Astrocyte of the hippocampus (primary cell): Measurements from ENCODE around the gene ZNF148.

Experiments used
- DNase-seq: peaks from one replicate; pipeline ENCODE4 v3.0.0; 2011; ENCODE audit warnings: low read depth, low spot score

ZNF148 gene

GRCh38 chr3:125331243-125331642 lies 43.9 kb downstream of the ZNF148 start:
- DNase-seq, result peak; percentile 39

- DNase-seq, result no peak
Measured at GRCh38 chr3:125326957-125327356, 48.2 kb downstream of the ZNF148 start.

DNA sequence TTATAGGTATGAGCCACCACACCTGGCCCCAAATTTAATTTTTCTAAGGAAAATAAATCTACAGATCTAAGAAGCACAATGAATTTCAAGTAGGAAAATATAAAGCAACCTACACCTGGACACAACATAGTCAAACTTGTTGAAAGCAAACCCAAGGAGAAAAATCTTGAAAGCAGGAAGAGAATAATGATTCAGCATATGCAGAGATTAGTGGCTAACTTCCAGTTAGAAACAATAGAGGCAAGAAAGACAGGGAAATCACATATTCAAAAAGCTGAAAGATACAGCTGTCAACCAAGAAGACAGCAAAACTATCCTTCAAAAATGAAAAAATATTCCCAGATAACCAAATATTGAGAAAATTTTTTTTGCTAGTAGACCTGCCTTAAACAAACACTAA lies 49.4 kb downstream of the ZNF148 start:
- DNase-seq, result no peak

DNA sequence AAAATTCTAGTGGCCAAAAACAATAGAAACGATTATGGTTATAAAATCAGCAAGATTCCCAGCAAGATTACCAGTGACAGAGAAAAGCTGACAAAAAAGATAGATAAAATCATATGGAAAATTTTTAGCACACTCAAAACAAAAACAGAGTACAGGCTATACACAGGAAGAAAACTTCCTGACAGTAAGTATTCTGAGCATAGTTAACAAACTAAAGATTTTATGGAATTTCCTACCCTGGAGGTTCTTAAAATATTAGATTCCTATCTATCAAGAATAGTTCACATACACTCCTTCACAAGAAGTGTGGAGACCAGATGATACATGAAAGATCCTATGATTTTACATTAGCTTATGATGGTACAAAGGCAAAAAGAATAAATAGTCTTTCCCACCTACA lies 50.8 kb downstream of the ZNF148 start:
- DNase-seq, result no peak

- no peak for DNase-seq
Measured at GRCh38 chr3:125322917-125323316, 52.2 kb downstream of the ZNF148 start.

GRCh38 chr3:125322166-125322565 lies 53.0 kb downstream of the ZNF148 start:
- peak; percentile 35 for DNase-seq

DNA sequence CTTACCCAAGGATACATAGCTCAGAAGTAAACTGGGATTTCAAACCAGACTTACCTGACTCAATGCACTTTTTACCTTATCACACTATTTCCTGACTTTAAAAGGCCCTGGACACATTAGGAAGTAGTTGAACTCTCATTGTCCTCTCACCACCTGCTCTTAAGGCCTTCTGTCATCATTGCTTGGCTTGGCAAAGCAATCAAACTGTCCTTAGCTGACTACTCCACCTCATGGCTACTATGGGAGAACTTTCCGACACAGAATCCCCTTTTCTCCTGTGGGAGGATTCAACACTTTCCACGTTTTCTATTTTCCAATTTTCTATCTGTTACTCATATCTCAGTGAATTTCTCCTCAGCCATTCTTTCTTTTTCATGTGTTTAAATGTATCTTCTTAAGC lies 55.4 kb downstream of the ZNF148 start:
- DNase-seq, result no peak

DNA sequence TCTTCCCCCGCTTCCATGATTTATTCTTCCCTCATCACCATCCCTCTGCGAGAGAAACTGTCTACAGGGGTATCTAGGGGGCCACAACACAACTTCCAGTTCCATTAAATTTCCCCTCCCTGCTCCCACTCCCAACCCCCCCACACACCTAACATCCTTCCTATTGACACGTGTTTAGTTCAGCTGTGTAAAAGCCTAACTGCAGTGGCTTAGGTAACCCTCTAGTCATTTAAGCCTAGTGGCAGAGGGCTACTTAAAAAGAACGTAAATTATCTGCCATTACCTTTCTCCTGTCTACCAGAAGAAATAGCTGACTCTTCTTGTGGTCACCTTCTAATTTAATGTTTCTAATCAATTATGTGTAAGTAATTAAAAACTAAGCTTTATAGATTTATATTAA lies 56.3 kb downstream of the ZNF148 start:
- DNase-seq, result no peak

GRCh38 chr3:125318167-125318865 lies 56.8 kb downstream of the ZNF148 start:
- no peak for DNase-seq

- DNase-seq, result no peak
Measured at GRCh38 chr3:125317761-125318160, 57.4 kb downstream of the ZNF148 start.

- DNase-seq, result no peak
Measured at GRCh38 chr3:125316949-125317348, 58.2 kb downstream of the ZNF148 start.

DNA sequence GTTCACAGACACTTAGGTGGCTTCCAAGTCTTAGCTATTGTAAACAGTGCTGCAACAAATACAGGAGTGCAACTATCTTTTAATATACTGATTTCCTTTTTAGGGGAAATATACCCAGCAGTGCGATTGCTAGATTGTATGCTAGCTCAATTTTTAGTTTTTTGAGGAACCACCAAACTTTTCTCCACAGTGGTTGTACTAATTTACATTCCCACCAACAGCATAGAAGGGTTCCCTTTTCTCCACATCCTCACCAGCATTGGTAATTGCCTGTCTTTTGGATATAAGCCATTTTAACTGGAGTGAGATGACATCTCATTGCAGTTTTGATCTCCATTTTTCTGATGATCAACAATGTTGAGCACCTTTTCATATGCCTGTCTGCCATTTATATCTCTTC lies 58.9 kb downstream of the ZNF148 start:
- DNase-seq, result no peak

DNA sequence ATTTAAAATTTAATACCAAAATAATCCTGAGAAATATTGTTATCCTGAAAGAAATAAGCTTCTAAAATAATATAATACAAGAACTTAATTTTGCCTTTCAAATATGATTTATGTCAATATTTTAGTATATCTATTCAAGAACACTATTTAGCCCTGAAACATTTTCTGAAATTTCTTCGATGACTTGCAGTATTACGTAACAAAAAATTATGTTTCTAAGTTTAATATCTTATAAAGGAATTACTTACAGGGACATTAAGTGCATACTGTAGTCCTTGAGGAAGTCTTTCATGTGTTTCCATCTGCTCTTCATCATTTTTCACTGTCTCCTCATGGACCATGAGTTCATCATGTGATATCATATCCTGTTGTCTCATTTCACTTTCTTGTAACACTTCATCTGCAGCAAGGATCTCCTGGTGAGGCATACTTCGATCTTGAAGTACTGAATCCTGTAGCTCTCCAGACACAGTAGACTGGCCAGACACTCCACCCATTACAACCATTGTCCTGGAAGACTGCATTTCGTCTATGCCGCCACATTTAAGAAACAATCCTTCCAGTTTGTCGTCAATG lies 62.0 kb downstream of the ZNF148 start:
- no peak for DNase-seq

DNA sequence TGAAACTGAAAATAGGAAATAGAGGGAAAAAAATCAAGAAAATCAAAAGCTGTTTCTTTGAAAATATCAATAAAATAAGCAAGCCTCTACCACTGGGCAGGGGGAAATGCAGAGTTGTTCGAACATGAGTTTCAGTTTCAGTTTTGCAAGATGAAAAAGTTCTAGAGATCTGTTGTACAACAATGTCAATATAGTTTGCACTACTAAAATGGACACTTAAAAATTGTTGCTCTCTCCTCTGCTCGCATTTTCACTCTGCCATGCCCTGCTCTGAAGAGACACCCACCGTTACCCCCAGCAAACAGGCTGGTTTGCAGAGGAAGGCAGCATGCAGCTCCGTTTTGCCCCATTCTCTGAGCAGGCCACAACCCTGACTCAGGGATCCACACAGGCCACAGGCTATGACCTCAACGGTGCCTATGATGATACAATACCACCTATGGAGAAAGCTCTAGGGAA lies 64.5 kb downstream of the ZNF148 start:
- DNase-seq, result no peak

- no peak for DNase-seq
Measured at GRCh38 chr3:125309476-125309875, 65.6 kb downstream of the ZNF148 start.

- no peak for DNase-seq
Measured at GRCh38 chr3:125306620-125307019, 68.5 kb downstream of the ZNF148 start.

- no peak for DNase-seq
Measured at GRCh38 chr3:125302932-125303331, 72.2 kb downstream of the ZNF148 start.

- no peak for DNase-seq
Measured at GRCh38 chr3:125300416-125300815, 74.7 kb downstream of the ZNF148 start.

DNA sequence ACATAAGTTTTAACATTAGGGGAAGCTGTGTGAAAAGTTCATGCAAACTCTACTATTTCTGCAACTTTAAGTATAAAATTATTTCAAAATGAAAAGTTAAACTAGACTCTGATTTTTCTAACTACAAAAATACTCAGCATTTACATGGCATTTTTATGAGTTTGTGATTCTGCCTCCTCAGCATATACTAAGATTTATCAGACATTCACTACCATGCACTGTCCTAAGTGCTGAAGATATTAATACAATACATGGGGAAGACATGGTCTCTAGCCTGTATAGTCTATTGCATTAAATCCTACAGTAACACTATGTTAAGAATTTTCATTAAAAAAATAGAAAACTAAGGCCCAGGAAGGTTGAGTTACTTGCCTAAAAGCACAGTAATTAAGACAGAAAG lies 80.7 kb downstream of the ZNF148 start:
- DNase-seq, result no peak

GRCh38 chr3:125292015-125292414 lies 83.1 kb downstream of the ZNF148 start:
- DNase-seq, result no peak

- no peak for DNase-seq
Measured at GRCh38 chr3:125289429-125289981, 85.6 kb downstream of the ZNF148 start.

GRCh38 chr3:125287248-125287647 lies 87.9 kb downstream of the ZNF148 start:
- no peak for DNase-seq

- DNase-seq, result peak; percentile 45
Measured at GRCh38 chr3:125281381-125281780, 93.7 kb downstream of the ZNF148 start.
